ENCODE data around the gene ZNF580.
A peak's percentile ranks its signal among the peaks of the same experiment; 100 is the strongest.

Gene ZNF580

DNA sequence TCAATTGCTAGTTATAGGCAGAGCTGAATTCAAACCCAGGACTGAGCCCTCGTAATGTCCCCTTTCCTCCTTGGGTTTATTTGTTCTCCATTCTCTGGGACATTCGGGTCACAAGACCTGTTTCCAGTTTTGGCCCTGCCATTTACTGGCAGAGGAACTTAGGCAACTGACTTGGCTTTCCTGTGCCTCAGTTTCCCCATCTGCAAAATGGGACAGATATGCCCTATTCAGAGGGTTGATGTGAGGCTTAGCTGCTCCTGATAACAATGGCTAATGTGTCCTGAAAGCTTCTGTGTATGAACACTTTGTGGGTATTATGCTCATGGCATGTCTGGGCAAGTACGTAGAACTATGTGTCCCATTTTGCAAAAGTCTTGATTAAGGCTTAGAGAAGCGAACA, 39.7 kb upstream of the ZNF580 start:
- peak overlapping the region; percentile 74 for H3K4me3 ChIP-seq (ENCODE audit: low read length, poor library complexity, severe bottlenecking)

DNA sequence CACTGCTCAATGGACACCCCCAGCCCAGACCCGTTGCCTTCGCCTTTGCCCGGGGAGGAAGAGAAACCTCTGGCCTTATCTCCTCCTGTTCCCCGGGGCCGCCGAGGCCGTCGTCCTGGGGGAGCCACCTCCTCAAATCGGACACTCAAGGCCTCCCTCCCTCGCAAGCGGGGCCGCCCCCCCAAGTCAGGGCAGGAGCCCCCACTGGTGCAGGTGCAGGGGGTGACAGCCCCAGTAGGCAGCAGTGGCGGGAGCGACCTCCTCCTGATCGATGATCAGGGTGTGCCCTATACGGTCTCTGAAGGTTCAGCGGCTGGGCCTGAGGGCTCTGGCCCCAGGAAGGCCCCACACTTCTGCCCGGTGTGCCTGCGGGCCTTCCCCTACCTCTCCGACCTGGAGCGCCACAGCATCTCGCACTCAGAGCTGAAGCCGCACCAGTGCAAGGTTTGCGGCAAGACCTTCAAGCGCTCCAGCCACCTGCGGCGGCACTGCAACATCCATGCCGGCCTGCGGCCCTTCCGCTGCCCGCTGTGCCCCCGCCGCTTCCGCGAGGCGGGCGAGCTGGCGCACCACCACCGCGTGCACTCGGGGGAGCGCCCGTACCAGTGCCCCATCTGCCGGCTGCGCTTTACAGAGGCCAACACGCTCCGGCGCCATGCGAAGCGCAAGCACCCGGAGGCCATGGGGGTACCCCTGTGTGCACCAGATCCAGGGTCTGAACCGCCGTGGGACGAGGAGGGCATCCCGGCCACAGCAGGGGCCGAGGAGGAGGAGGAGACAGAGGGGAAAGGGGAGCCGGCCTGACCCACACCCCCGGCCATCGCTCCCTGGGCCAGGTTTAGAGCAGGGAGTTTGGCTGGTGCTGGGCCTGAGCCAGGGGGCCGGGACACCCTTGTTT, 38.4 kb upstream of the ZNF580 start:
- Histone ChIP-seq H3K79me2 (ENCODE audit: insufficient read depth, low read length) (peaks cover 43% of the 10 kb centered on the region), H3F3A (ENCODE audit: low read depth) (peaks cover 10% of the 10 kb centered on the region), H2AFZ (ENCODE audit: low read length) (no peak overlapping the region), H3K4me3 (ENCODE audit: low read length, poor library complexity, severe bottlenecking) (no peak overlapping the region), H3K27me3 (ENCODE audit: insufficient read depth, low read length, poor library complexity, severe bottlenecking) (no peaks in the 10 kb centered on the region), H3K9me2 (replicated peaks; ENCODE audit: low read depth, low read length) (no peaks in the 10 kb centered on the region), H3K9me3 (ENCODE audit: insufficient read depth, low read depth, low read length) (no peaks in the 10 kb centered on the region), H4K20me1 (ENCODE audit: insufficient read depth, low read length, poor library complexity, severe bottlenecking) (peaks cover 17% of the 10 kb centered on the region), H3K36me3 (ENCODE audit: insufficient read depth, low read length) (no peaks in the 10 kb centered on the region), H3K4me2 (ENCODE audit: low read depth, low read length, poor library complexity, severe bottlenecking) (no peak overlapping the region), H3K4me1 (ENCODE audit: insufficient read depth, low read length, poor library complexity, severe bottlenecking) (peaks cover 36% of the 10 kb centered on the region), H3K9ac (ENCODE audit: low read depth, low read length, poor library complexity, severe bottlenecking) (peak overlapping the region; percentile 97)
- TF ChIP-seq EZH2phosphoT487 (IDR thresholded peaks at IDR 0.05; ENCODE audit: borderline replicate concordance) = no peak
- TF ChIP-seq, protein P1, sequence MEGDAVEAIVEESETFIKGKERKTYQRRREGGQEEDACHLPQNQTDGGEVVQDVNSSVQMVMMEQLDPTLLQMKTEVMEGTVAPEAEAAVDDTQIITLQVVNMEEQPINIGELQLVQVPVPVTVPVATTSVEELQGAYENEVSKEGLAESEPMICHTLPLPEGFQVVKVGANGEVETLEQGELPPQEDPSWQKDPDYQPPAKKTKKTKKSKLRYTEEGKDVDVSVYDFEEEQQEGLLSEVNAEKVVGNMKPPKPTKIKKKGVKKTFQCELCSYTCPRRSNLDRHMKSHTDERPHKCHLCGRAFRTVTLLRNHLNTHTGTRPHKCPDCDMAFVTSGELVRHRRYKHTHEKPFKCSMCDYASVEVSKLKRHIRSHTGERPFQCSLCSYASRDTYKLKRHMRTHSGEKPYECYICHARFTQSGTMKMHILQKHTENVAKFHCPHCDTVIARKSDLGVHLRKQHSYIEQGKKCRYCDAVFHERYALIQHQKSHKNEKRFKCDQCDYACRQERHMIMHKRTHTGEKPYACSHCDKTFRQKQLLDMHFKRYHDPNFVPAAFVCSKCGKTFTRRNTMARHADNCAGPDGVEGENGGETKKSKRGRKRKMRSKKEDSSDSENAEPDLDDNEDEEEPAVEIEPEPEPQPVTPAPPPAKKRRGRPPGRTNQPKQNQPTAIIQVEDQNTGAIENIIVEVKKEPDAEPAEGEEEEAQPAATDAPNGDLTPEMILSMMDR (conservative IDR thresholded peaks at IDR 0.05; ENCODE audit: low read length) = no peak

More for the DNA sequence above, 39.7 kb upstream of the ZNF580 start:
- Histone ChIP-seq H2AFZ (ENCODE audit: low read length) (no peak overlapping the region), H3F3A (ENCODE audit: low read depth) (peaks cover 10% of the 10 kb centered on the region), H3K27me3 (ENCODE audit: insufficient read depth, low read length, poor library complexity, severe bottlenecking) (no peaks in the 10 kb centered on the region), H3K36me3 (ENCODE audit: insufficient read depth, low read length) (no peaks in the 10 kb centered on the region), H3K4me1 (ENCODE audit: insufficient read depth, low read length, poor library complexity, severe bottlenecking) (peaks cover 30% of the 10 kb centered on the region), H3K9ac (ENCODE audit: low read depth, low read length, poor library complexity, severe bottlenecking) (peak overlapping the region; percentile 97), H3K79me2 (ENCODE audit: insufficient read depth, low read length) (peaks cover 30% of the 10 kb centered on the region), H3K4me2 (ENCODE audit: low read depth, low read length, poor library complexity, severe bottlenecking) (peak overlapping the region; percentile 95), H3K9me2 (replicated peaks; ENCODE audit: low read depth, low read length) (no peaks in the 10 kb centered on the region), H3K9me3 (ENCODE audit: insufficient read depth, low read depth, low read length) (no peaks in the 10 kb centered on the region), H4K20me1 (ENCODE audit: insufficient read depth, low read length, poor library complexity, severe bottlenecking) (peaks cover 11% of the 10 kb centered on the region)
- TF ChIP-seq, protein P1 (conservative IDR thresholded peaks at IDR 0.05; ENCODE audit: low read length) = no peak
- TF ChIP-seq EZH2phosphoT487 (IDR thresholded peaks at IDR 0.05; ENCODE audit: borderline replicate concordance) = no peak

DNA sequence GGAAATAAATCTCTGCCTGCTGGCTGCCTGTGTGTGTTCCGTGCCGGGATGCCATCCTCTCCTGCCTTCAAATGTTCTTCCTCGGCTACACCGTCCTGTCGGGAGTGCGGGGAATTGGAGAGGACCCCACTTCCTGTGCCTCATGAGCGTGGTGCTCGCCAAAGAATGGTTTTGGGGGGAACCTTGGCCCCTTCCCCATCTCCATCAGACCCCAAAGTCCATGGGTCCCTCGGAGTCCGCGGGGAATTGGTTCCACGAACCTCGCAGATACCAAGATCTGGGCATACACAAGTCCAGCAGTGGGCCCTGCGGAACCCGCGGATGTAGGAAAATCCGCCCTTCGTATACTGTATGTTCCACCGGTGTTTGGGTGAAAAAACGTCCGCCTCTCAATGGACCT, 37.7 kb upstream of the ZNF580 start:
- Histone ChIP-seq H3F3A (ENCODE audit: low read depth) (peaks cover 10% of the 10 kb centered on the region), H3K4me3 (ENCODE audit: low read length, poor library complexity, severe bottlenecking) (no peak overlapping the region), H3K9ac (ENCODE audit: low read depth, low read length, poor library complexity, severe bottlenecking) (no peak overlapping the region), H3K79me2 (ENCODE audit: insufficient read depth, low read length) (peaks cover 48% of the 10 kb centered on the region), H2AFZ (ENCODE audit: low read length) (no peak overlapping the region), H3K4me2 (ENCODE audit: low read depth, low read length, poor library complexity, severe bottlenecking) (no peak overlapping the region), H3K9me2 (replicated peaks; ENCODE audit: low read depth, low read length) (no peaks in the 10 kb centered on the region), H3K4me1 (ENCODE audit: insufficient read depth, low read length, poor library complexity, severe bottlenecking) (peaks cover 39% of the 10 kb centered on the region), H3K9me3 (ENCODE audit: insufficient read depth, low read depth, low read length) (no peaks in the 10 kb centered on the region), H3K27me3 (ENCODE audit: insufficient read depth, low read length, poor library complexity, severe bottlenecking) (no peaks in the 10 kb centered on the region), H3K36me3 (ENCODE audit: insufficient read depth, low read length) (no peaks in the 10 kb centered on the region), H4K20me1 (ENCODE audit: insufficient read depth, low read length, poor library complexity, severe bottlenecking) (peaks cover 22% of the 10 kb centered on the region)
- TF ChIP-seq, protein P1 (conservative IDR thresholded peaks at IDR 0.05; ENCODE audit: low read length) = no peak
- no peak for TF ChIP-seq EZH2phosphoT487 (IDR thresholded peaks at IDR 0.05; ENCODE audit: borderline replicate concordance)

Data from Loucy (cell line).